Stimulated activated CD8-positive, alpha-beta memory T cell treated with anti-CD3 and anti-CD28 coated beads, Interleukin-2, amount 100 ng/mL, for 48 hours (primary cell): ENCODE data around the gene FLT1.

ENCODE experiments used
- DNase-seq, 2 donors: peaks; one replicate each; pipeline ENCODE4 v3.0.0-alpha.2; 2020; ENCODE audit warnings: low read depth in 2 of 2

Gene FLT1

GRCh38 chr13:28387740-28388501, 107.0 kb downstream of the FLT1 start:
- DNase-seq: no peak

GRCh38 chr13:28385362-28385761, 109.6 kb downstream of the FLT1 start:
- DNase-seq: no peak

GRCh38 chr13:28384789-28385188, 110.1 kb downstream of the FLT1 start:
- DNase-seq: no peak

GRCh38 chr13:28380319-28380718, 114.6 kb downstream of the FLT1 start:
- DNase-seq: no peak

- no peak for DNase-seq
These were observed 115.4 kb downstream of the FLT1 start for GRCh38 chr13:28379371-28380083.

GRCh38 chr13:28376604-28377003, 118.3 kb downstream of the FLT1 start:
- no peak for DNase-seq

DNA sequence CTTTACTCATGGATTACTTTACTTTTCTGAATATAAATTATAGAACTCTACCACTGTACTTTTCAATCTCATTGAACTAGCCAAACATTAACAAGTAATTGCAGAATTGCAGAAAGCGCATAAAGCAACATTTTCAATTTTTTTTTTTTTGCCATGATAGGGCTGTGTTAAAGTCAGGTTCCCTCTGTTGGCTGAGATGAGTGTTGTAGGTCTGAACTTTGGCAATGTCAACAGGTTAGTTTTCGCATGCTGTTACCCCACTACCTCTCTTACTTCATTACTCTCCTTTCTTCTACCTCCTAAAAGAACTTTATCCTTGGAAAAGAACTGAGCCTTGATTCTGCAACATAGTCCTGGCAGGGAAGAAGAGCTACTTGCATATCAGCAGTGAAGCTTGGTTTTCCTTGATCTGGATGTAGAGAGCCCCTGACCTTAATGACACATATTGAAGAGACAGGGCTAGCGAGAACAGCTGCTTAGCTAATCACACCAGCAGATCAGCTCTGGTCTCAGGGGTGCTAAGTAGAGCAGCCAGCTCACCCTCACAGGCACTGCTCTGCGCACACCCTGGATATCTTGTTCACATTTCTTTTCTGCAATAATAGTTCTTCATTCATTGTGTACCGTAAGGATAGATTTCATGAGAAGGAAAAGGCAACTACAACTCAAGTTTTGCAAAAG, 119.5 kb downstream of the FLT1 start:
- no peak for DNase-seq

- no peak for DNase-seq
These were observed 121.1 kb downstream of the FLT1 start for GRCh38 chr13:28373810-28374209.

GRCh38 chr13:28370448-28370847, 124.5 kb downstream of the FLT1 start:
- DNase-seq: no peak

DNA sequence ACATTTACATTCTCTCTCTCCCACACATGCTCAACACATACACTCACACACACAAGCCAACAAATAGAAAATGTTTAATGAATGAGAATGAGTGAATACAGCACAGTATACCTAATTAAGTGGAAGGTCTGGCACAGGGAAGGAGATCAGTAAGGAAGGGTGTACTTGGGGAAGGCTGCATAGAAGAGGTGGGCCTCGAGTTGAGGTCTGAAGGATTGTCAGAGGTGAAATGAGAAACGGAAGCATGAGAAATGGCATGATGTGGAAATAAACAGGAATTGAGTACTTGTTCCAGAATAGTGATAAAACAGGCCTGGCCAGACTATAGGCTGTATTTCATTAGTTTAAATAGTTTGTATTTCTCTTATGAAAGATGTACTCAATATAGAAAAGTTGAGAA, 136.2 kb downstream of the FLT1 start:
- DNase-seq: no peak

DNA sequence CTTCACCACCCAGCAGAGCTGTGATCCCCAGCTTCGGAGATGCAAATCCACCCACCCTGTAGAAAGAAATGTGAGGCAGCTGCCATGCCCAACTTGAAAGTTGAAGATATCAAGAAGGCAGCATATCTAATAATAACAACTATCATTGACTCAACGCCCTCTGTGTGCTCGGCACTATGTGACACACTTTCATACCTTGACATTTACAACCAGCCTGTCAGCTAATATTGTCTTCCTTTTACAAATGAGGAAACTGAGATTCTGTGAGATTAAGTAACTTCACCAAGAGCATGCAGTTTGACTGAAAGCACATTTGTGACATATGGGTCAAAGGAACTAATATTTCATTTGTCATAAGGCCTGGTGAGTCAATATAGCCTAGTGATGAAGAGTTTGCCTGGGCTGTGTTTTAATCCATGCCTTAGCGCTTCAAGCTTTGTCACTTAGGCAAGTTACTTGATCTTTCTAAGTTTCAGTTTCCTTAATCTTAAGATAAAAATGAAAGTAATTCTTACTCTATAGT, 137.0 kb downstream of the FLT1 start:
- no peak for DNase-seq

- no peak for DNase-seq
These were observed 137.6 kb downstream of the FLT1 start for GRCh38 chr13:28357247-28357825.

- no peak for DNase-seq
These were observed 138.3 kb downstream of the FLT1 start for GRCh38 chr13:28356561-28357021.

- no peak for DNase-seq
These were observed 139.0 kb downstream of the FLT1 start for GRCh38 chr13:28355822-28356371.

DNA sequence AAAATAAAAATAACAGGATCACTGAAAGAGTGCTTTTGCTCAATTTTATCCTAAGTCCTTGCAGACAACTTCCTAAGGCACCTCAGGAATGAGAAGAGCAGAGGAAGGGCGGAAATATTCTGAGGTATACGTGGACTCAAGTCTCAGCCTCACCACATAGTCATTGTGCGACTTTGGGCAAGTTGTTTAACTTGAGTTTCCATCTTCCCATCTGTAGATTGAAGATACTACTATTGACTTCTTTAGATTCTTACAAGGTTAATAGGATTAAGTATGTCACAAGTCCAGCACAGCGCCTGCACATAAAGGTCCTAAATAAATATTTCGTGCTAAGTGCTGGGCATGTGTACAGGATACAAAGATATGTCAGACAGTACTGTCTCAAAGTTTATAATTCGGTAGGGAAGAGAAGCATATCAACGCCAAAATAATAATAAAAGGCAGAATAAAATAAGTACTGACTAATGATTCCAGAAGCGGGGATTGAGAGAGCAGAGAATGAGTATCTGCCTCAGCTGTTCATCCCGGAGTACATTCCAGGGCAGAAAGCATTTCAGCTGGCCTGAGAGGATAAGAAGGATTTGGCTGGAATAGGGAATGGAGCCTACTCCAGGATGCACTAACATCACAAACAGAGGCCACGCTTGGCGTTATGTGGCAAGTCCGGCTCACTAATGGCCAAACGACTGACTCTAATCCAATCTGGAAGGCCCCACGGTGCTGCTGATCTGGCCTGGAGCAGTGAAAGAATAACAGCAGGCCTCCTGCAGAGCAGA, 139.7 kb downstream of the FLT1 start:
- DNase-seq: no peak

DNA sequence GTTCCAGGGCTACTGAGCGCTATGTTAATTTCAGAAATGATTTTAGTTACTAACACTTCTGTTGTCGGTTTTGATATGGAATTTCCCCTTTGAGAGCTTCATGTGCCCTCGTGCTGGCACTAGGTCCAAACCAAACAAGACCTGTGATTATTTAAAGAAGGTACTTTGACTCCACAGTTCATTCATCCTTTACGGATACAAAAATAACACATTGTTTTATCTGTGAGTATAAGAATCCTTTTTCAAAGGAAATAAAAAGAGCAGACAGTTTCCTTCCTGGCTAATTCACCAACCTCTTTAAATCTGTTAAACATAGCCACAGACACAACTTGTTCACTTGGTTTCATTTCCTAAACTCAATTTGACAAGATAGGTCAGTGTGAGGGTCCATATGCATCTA, 141.2 kb downstream of the FLT1 start:
- DNase-seq: no peak

DNA sequence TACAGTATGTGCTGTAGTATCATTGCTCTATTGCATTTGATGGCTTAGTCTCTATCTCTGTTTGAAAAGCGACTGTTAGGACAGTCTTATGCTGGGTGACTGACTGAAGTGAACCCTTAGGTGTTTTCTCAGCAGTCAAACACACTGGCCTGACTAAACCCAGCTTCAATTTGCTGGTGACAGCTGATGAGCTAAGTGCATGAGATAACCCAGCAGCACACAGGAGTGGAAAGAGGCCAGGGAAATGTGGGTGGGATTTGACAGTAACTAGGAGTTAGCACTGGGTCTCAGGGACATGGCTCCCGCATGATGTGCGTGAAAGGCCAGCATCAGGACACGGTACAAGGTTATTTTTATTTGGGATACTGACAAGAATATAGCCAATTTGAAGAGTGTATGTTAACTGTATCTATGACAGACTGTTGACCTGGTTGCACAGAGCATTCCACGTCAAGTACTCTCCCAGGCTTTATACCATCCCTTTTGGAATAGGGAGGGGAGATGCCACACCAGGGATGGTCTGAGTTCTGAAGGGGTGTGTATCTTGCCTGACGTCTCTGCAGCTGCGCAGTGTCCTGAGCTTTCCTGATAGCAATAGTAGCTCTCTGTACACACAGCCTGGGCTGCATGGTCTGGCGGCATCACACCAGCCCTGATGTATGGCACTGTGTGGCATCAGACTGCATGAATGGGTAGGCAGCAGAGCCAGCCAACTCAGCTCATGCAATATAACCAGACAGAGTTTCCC, 144.8 kb downstream of the FLT1 start:
- no peak for DNase-seq

DNA sequence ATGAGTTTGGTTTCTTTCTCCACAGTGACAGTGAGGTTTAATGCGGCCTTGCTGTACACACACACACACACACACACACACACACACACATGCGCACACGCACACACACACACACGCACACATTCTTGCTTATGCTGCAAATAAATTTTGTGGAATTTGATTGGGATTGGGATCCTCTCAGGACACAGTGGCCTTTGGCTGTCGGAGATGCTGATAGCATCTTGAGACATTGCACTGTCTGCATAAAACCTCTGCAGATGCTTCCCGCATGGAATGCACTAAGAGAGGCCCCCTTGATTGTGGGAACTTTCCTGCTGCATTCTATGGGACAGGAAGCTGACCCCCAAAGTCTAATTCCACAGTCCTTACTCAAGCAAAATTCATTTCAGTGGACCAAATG, 145.6 kb downstream of the FLT1 start:
- DNase-seq: no peak

DNA sequence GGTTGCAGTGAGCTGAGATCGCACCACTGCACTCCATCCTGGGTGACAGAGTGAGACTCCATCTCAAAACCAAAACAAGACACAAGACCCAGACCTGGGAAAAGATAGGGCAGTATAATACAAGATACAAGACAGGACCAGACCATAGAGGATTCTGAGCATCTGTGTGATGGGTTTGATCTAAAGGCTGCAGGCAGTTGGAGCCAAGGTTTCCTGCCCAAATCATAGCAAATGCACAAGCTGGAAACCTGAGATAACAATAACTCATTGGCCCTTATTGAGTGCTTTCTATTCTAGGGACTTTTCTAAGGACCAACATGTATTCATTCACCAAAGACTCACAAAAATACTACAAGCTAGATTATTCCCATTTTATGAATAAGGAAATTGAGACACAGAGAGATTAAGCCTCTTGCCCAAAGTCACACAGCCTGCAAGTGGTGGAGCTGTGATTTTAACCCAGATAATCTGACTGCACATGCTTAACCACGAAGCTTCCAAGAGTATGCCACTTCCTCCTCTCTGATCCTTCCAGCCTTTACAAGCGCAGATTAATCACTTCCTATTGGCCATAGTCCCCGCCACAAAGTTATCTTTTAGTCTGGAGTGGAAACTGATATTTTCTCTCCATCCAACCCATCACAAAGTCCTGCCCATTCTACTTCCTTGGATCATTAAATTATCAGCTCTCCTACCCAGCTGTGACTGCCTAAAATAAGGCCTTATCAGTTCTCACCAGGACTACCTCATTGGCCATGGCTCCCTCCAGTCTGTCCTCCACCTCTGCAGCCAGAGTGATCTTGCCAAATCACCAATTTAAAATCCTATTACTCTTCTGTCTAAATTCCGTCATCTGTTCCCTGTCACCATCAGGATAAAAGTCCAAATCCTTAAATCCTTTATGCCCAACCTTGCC, 147.2 kb downstream of the FLT1 start:
- DNase-seq: no peak
